ENCODE data around the gene DUSP22.

Gene DUSP22

DNA sequence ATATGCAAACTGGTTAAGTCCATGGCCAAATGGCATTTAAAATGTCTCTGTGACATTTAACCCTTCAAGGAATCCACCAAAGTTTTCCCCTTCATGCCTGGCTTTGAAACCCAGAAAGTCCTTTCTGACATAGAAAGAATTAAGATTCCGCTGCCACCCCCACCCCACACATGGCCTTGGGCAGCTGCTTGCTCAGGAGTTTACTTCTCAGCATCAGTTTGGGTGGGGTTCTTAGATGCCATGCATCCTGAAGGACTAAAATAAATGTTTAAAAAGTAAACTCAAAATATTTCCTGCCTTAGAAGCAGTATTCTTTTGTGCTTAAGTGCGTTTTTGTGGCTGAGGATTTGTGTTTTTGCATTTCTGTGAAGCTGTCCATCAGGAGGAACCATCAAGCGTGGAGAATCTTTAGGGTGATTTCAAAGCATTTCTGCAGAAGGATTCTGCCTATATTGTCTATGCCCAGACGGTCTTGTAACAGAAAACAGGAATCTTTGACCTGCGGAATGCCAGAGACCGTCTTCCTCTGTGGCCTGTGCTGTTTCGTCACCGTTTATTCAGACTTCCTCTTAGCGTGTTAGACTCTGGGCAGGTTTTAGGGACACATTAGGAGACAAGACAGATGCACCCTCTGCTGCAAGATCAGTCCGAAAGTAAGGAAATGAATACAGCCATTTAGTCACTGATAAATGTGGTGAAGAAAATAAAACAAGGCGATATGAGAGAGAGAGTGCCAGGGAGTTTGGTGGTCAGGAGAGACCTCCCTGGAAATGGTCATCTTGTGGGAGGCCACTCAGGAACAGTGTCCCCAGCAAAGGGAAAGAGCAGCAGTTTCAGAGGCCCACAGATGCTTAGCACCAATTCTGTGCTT is 6.2 kb downstream of the DUSP22 start:
- DNase-seq = no peak

DNA sequence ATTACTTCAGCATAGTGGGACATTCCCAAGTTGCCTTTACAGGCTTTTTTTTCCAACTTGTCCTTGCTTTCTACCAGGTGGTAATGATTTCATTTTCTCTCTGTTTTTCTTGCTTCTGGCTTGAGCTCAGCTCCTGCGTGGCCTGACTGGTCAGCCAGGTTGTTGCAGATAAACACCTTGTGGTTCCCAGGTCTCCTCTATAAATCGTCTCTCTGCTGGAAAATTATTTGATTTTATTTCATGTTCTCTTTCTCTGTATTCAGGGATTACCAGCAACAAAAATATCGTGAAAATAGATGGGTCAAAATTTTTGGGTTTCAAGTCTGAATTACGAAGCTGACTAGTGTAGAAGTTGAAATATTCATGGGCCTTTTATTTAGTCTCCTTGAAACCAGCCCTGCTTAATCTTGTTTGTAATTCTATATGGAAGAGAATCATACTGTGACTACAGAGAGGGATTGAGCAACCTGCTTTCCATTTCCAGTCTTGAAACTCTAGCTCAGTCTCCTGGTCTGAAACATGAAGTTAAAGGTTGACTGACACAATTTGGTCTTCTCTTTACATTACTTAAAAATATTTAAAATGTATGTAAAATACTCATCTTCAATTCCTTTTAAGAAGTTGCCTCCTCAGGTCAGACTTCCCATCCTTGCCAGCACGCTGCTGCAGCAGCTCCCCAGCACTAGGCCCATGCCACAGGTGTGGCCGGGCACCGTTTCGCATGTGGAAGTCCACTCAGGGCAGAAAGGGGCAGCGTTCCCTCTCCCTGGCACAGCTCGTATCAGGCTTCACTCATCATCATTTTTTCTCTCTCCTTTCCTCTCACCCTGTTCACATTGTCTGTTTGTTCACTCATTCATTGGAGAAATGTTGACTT is 7.1 kb downstream of the DUSP22 start:
- DNase-seq = no peak

GRCh38 chr6:300026-300425 is 7.7 kb downstream of the DUSP22 start:
- DNase-seq = no peak

DNA sequence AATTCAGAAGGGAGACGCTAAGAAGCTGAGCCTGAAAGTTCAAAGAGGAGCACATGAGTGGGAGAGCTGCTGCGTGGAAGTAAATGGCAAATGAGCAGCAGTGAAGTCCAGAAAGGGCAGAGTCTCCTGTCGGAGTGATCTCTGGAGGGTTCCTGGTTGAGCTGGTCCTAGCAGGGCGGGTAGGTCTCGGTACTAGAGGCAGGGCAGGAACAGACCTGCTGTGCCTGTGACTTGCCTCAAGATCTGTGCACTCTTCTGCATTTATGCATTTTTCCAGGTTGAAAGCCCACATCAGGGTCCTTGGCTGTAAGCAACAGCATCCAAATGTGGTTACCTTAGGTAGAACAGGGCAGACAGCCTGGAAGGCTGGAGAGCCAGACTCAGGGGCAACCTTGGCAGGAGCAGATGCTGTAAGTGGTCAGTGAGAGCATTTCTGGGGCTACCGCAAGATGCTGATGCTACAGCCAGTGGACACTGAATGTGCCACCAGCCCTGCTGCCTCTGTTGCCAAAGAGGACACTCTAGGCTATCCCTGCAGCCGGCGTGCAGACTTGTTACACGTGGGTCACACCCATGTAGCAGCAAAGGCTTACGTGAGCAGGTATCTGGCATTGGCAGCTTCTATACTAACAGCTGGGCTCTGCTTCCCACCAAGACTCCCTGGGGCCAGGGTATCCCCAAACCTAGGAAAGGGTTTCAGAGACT is 8.4 kb downstream of the DUSP22 start:
- DNase-seq = no peak

- no peak for DNase-seq
Observed at GRCh38 chr6:301526-301925, 9.2 kb downstream of the DUSP22 start.

GRCh38 chr6:301929-302705 is 9.8 kb downstream of the DUSP22 start:
- DNase-seq = no peak

DNA sequence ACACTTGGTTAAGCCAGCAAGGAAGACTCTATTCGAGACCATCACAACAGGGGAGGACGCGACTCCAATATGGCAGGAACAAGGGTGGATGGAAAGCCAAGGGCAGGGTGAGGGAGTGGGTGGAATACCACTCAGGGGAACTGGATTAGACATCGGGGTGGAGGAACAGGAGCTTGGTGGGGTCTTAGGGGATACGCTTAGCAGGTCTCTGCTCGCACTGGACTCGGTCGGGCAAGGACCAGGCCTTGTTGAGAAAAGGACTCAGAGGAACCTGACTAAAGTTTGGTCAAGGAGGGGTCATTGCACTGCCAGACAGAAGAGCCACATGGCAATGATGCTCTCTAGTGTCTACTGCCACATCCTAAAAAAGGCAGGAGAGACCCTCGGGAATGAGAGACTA is 10.5 kb downstream of the DUSP22 start:
- no peak for DNase-seq

- no peak for DNase-seq
Observed at GRCh38 chr6:303263-303662, 11.0 kb downstream of the DUSP22 start.

DNA sequence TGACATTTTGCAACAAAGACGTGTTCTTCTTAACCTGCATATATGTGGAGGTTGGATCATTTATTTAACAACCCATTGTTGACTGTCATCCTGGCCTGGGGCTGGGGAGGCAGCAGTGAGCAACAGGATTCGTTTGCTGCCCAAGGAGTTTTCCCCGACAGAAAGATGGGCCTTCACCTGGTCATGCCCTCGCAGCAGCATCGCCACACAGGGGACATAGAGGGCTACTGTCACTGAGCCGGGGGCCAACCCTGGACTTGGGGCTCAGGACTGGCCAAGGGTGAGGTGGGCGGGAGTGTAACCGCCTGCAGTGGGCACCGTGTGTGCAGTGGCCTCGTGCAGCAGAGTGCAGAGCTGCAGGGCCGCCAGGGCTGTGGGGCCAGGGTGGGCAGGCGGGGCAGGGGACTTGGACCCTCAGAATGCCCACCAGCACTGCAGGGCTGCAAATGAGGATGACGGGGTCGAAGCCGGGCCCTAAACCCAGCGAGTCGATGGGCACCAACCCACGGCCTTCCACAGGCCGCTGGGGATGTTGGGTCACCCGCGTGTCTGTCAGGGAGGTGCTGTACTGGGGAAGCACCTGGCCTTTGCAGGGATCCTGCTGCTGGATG is 11.8 kb downstream of the DUSP22 start:
- no peak for DNase-seq

DNA sequence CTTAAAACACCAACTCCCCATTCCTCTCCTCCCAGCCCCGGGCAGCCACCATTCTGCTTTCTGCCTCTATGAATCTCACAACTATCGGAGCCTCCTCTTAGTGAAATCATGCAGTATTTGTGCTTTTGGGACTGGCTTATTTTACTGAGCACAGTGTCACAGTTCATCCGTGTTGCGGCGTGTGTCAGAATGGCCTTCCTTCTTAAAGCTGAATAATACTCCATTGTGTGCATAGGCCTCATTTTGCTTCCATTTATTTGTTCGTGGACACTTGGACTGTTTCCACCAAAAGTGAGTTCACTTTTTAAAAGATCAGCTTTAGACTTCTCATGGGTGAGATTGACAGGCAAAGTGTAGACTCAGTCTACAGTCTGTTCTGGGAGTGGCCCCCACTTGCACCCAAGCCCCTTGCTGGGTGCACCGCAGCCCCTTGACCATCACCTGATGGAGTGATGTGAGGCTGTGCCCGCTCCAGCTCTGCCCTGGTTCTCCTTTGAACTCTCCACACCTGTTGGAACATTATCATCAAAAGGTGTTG is 12.6 kb downstream of the DUSP22 start:
- no peak for DNase-seq

DNA sequence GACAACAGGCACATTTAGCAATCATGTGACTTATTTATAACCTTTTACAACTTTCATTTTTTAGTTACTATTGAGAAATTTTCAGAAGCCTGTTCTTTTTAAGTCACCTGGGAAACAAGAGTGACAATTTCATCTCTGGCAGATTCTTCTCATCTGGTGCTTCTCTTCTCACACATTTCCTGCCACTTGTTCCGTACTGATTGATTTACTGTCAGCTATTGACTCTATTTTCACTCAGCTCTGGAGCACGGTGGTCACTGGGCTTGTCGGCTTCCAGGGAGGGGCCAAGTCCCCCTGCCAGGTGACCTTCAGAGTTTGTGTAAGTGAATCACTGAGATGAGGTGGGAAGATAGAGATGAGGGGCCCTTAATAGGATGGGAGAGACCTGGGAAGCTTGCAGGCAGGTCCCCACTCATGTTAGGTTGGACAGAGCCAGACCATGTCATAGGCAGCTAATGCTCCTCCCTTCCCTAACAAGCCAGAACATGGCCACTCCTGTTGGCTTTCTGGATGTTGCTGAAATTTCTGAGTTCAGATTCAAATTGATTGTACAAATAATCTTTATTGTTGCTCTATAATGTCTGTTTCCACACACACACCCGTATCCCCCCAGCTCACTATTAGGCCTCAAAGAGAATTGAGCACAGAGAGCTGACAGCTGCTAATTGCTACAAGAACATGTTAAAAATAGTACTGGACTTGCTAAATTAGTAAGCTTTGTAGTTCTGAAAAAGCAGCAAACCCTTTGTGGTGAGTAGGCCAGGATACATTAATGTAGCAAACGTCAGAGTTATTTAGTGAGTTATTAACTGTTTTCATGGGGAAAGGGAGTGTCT is 13.3 kb downstream of the DUSP22 start:
- no peak for DNase-seq

DNA sequence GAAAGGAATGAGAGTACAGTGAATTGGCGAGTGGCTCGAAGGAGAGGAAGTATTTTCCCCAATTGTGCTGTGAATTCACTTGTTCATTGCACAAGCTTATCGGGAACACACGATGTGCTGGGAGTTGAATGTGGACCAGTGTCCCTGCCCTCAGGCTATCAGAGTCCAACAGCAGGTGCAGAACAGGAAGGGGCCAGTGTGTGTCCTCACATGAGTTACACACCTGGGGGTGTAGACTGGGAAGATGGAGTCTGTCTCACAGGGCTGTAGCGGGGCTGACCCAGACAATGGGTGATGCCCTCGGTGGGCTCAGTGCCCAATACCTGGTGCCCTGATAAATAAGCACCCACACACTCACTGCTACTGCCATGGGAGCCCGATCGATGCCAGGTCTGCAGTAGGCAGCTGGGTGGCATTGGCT is 14.4 kb downstream of the DUSP22 start:
- DNase-seq = no peak

DNA sequence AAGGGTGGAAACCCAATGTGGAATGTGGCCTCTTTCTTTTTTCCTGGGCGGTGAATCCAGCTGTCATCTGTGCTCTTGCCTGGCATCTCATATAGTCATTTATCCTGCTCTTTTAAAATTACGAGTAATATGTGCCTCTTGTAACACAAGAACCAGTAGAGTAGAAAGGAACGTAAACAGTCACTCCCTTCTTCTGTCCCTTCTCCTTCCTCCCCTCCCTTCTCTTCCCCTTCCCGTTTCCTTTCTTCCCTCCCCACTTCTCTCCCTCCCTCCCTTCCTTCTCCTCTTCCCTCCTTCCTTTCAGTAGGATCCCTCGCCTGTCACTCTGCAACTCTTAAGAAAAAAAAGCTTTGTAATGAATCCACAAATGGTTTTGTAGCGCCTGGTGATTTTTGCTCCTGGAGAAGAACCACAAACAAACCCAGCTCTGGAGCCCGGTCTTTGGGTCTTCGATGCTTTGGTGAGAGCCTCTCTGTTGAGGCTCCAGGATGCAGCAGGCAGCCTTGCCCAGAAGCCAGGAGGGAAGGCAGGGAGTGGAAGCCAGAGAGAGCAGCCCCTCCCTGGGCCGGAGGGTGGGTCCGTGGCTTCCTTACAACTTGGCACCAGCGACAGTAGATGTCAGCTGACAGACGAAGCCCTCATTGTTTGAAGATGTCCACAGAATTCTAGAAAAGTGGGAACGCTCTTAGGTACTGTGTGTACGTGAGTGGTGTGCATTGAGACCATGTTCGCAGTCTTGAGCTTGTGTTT is 15.0 kb downstream of the DUSP22 start:
- DNase-seq = no peak

- DNase-seq = no peak
Observed at GRCh38 chr6:307874-308273, 15.6 kb downstream of the DUSP22 start.

DNA sequence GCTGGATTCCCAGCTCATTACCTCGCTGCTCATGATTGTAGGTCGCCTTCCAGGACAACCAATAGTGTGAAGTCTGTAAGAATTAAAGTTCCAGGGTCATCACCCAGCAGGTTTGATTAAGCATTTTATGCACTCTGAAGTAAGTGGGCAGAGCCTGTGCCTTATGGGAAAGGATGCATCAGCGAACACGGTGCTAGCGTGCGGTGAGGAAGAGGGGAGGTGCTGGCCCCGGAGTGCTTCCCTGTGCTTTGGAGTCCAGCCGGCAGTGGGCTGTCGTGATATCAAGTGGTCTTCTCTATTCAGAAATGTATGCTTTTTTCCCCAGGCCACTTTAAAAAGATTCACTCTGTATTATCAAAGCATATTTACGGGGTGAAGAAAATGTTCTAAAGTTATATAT is 16.0 kb downstream of the DUSP22 start:
- DNase-seq = no peak

GRCh38 chr6:308768-309167 is 16.5 kb downstream of the DUSP22 start:
- DNase-seq = no peak

- no peak for DNase-seq
Observed at GRCh38 chr6:309947-310346, 17.7 kb downstream of the DUSP22 start.

DNA sequence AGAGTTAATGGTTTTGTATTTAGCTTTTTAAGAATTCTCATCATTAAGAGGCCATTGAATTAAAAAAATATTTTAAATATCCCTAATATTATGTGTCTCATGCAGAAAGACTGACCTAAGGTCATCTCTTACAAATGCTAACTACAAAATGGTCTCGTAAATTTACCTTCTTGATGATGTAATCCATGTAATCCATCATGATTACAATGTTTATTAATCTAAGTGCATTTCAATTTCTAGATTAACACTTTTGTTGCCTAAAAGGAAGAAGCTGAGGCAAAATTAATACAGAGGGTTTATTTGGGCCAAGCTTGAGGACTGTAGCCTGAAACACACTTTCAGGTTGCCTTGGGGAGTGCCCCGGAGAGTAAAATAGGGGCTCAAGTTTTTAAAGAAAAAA is 18.4 kb downstream of the DUSP22 start:
- no peak for DNase-seq

GRCh38 chr6:311679-312220 is 19.5 kb downstream of the DUSP22 start:
- no peak for DNase-seq

DNA sequence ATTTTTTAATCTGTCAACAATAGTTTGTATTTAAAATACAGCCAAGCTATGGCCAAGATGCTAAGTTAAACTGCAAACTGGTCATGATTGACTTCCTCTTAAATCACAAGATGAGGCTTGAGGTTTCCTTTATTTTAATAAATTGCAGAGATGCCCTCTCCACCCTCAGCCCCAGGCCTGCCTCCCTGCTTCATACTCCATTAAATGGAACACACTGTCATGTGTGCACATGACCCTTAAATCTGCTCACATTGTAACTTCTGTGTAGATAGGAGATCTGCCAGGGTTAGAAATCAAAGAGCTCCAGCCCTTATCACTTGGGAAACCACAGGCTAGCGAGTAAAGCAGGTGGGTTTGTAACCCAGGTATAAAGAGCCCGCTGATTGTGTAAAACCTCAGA is 20.8 kb downstream of the DUSP22 start:
- no peak for DNase-seq

All from NCI-H2029 (cell line).